GM23338 (cell line): ENCODE measurements around the gene VIL1. TPM values are rescaled to one million over a fixed set of nuclear protein-coding genes. Genes with fewer than 3 reads are reported as not detected.

Experiments used
- ATAC-seq: fragments of 200-7000 bp; cut with Tn5 transposase; 3 replicates; pipeline ENCODE4 v1.9.1; 2020
- DNase-seq: peaks from one replicate; pipeline ENCODE4 v3.0.0-alpha.2; 2015; ENCODE audit warnings: low spot score
- H2AFZ ChIP-seq: fragments of 200-600 bp; sonication (generic); 2 replicates; pipeline ENCODE4 v1.8.0; 2016; ENCODE audit warnings: antibody characterized with exemption, mild to moderate bottlenecking, moderate library complexity
- H3F3A ChIP-seq: fragments of 200-600 bp; sonication (generic); replicated peaks from 2 replicates; pipeline ENCODE4 v1.8.0; 2017; ENCODE audit warnings: antibody characterized with exemption, mixed run types, low read depth
- H3K27ac ChIP-seq: fragments of 200-600 bp; sonication (generic); 2 replicates; pipeline ENCODE4 v1.6.1; 2016; ENCODE audit warnings: low read depth
- H3K27me3 ChIP-seq: fragments of 200-600 bp; sonication (generic); 2 replicates; pipeline ENCODE4 v1.8.0; 2016; ENCODE audit warnings: mild to moderate bottlenecking, mixed run types, moderate library complexity; ENCODE audit not compliant: insufficient read depth
- H3K36me3 ChIP-seq: fragments of 200-600 bp; sonication (generic); 2 replicates; pipeline ENCODE4 v1.8.0; 2016; ENCODE audit warnings: mild to moderate bottlenecking; ENCODE audit not compliant: insufficient read depth
- H3K4me1 ChIP-seq: fragments of 200-600 bp; sonication (generic); 2 replicates; pipeline ENCODE4 v1.8.0; 2016; ENCODE audit warnings: mild to moderate bottlenecking, moderate library complexity; ENCODE audit not compliant: insufficient read depth
- H3K4me2 ChIP-seq: fragments of 200-600 bp; sonication (generic); 2 replicates; pipeline ENCODE4 v1.7.1; 2017; ENCODE audit warnings: mixed run types
- H3K4me3 ChIP-seq: fragments of 200-600 bp; sonication (generic); 2 replicates; pipeline ENCODE4 v1.6.1; 2016; ENCODE audit warnings: mixed run types
- H3K79me2 ChIP-seq: fragments of 200-600 bp; sonication (generic); replicated peaks from 2 replicates; pipeline ENCODE4 v1.8.0; 2017; ENCODE audit warnings: mild to moderate bottlenecking; ENCODE audit not compliant: insufficient read depth
- H3K9me2 ChIP-seq: fragments of 200-600 bp; sonication (generic); 2 replicates; pipeline ENCODE4 v1.8.0; 2017; ENCODE audit not compliant: insufficient read depth
- H4K20me1 ChIP-seq: fragments of 200-600 bp; sonication (generic); replicated peaks from 2 replicates; pipeline ENCODE4 v1.8.0; 2017; ENCODE audit warnings: mild to moderate bottlenecking; ENCODE audit not compliant: insufficient read depth
- H3K27ac Mint-ChIP-seq: 2 replicates; pipeline ENCODE4 v1.8.0; 2020; ENCODE audit warnings: inconsistent platforms, mild to moderate bottlenecking, moderate library complexity, mixed read lengths
- H3K27me3 Mint-ChIP-seq: 3 replicates; pipeline ENCODE4 v1.8.0; 2022; ENCODE audit warnings: low read depth, mild to moderate bottlenecking, moderate library complexity, mixed read lengths, inconsistent platforms; ENCODE audit not compliant: insufficient read depth, poor library complexity
- H3K36me3 Mint-ChIP-seq: 3 replicates; pipeline ENCODE4 v1.8.0; 2021; ENCODE audit warnings: low read depth, mild to moderate bottlenecking, inconsistent platforms, moderate library complexity, mixed read lengths
- H3K4me1 Mint-ChIP-seq: 3 replicates; pipeline ENCODE4 v1.8.0; 2020; ENCODE audit warnings: mild to moderate bottlenecking, inconsistent platforms, mixed read lengths
- H3K4me3 Mint-ChIP-seq: 3 replicates; pipeline ENCODE4 v1.8.0; 2021; ENCODE audit warnings: moderate library complexity, mild to moderate bottlenecking, inconsistent platforms, mixed read lengths
- H3K9me3 Mint-ChIP-seq: 3 replicates; pipeline ENCODE4 v1.8.0; 2020; ENCODE audit warnings: moderate library complexity, mild to moderate bottlenecking, inconsistent platforms, mixed read lengths
- CREB1 ChIP-seq: fragments of 250-450 bp; sonication (Bioruptor Pico); IDR thresholded peaks from 2 replicates; pipeline ENCODE4 v1.5.0; 2020; ENCODE audit warnings: low read depth, mild to moderate bottlenecking, moderate library complexity
- CTCF ChIP-seq, 2 experiments: fragments of 200-600 bp in 1 of 2; sonication (generic) in 1 of 2; conservative IDR thresholded peaks; 2 replicates each; pipeline versions ENCODE4 v1.5.1 to v1.6.1; 2016 to 2017; ENCODE audit warnings: antibody characterized with exemption in 2 of 2, low read depth in 2 of 2, mild to moderate bottlenecking in 2 of 2, moderate library complexity in 1 of 2
- ETS1 ChIP-seq: IDR thresholded peaks from 2 replicates; pipeline ENCODE4 v1.6.1; 2016; ENCODE audit warnings: antibody characterized with exemption
- EZH2 ChIP-seq: fragments of 200-600 bp; sonication (generic); IDR thresholded peaks from one replicate; pipeline ENCODE4 v1.8.0; 2017; ENCODE audit warnings: antibody characterized with exemption, mild to moderate bottlenecking, low read depth; ENCODE audit not compliant: unreplicated experiment
- EZH2phosphoT487 ChIP-seq: fragments of 200-600 bp; sonication (generic); IDR thresholded peaks from one replicate; pipeline ENCODE4 v1.8.1; 2018; ENCODE audit warnings: antibody characterized with exemption; ENCODE audit not compliant: unreplicated experiment
- POLR2AphosphoS5 ChIP-seq: IDR thresholded peaks from 2 replicates; pipeline ENCODE4 v1.6.1; 2016; ENCODE audit warnings: antibody characterized with exemption, low read depth
- STAT1 ChIP-seq: IDR thresholded peaks from one replicate; pipeline ENCODE4 v1.6.1; 2016; ENCODE audit warnings: antibody characterized with exemption; ENCODE audit not compliant: unreplicated experiment
- ZNF331 ChIP-seq: fragments of 250-450 bp; sonication (Bioruptor Pico); IDR thresholded peaks from 2 replicates; pipeline ENCODE4 v1.5.0; 2020; ENCODE audit warnings: low read depth, mild to moderate bottlenecking, moderate library complexity
- ZNF462 ChIP-seq: fragments of 250-450 bp; sonication (Bioruptor Pico); IDR thresholded peaks from 2 replicates; pipeline ENCODE4 v1.5.0; 2020; ENCODE audit warnings: mild to moderate bottlenecking, moderate library complexity
- polyA plus RNA-seq: library from polyadenylated mRNA; unstranded; fragments of >200 nt; fragmentation: Nextera tagmentation; extraction: Ambion mirVana; gene quantifications from 2 replicates; pipeline ENCODE4 v1.2.1, GENCODE V29; 2016
- total RNA-seq: library from RNA; depleted of rRNA; stranded (reverse); fragments of >200 nt; shearing (Covaris generic); gene quantifications from 2 replicates; pipeline ENCODE4 v1.2.3, GENCODE V29; 2014

VIL1 gene
- total and polyA plus RNA-seq, 2 experiments from 2014 or later: 3.5 to 5.9 TPM

DNA sequence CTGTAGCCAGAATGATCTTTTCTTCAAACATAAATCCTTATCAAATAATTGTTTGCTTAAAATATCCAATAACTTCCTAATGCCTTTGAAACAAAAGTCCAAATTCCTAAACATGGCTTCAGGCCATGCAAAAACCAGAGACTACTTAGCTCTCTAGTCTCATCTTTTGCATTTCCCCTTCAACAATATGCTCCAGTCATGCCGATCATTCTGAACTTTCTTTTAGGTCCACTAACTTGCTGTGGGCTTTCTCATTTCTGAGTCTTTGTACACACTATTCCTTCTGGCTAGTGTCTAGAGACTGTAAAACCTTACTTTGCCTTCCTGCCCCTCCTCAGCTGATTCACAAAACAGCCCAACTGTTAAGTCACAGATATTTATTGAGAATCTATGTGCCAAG lies 51.5 kb downstream of the VIL1 start (continued):
- no peak for TF ChIP-seq ZNF462

DNA sequence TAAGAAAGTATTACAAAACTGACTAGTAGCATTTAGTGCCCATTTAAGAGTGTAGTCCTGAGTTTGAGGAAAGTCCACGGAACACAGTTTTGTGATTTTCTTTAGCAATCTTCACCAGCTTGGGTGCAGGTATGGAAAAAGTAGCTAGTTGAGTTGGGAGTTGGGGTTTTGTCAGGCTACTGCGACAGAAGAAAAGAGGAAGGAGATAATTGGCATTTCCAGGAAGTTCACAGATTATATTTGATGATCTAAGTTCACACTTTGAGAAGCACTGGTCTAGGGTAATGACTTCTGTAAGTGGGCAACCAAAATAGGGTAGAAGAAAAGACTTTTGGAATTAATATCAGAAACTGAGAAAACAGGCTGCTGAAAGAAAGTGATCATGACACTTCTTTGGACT lies 52.1 kb downstream of the VIL1 start:
- no peaks in the 10 kb centered on the region for H3K27me3 Mint-ChIP-seq
- Histone ChIP-seq H3F3A (no peaks in the 10 kb centered on the region), H3K4me2 (no peak overlapping the region), H3K9me2 (no peaks in the 10 kb centered on the region), H3K4me3 (no peak overlapping the region), H3K27ac (no peak overlapping the region), H3K27me3 (no peaks in the 10 kb centered on the region), H2AFZ (no peak overlapping the region), H4K20me1 (peaks cover 5% of the 10 kb centered on the region), H3K4me1 (no peaks in the 10 kb centered on the region), H3K36me3 (peaks cover 16% of the 10 kb centered on the region), H3K79me2 (no peaks in the 10 kb centered on the region)
- H3K36me3 Mint-ChIP-seq: peaks cover 22% of the 10 kb centered on the region
- H3K4me3 Mint-ChIP-seq: no peak overlapping the region
- no peak for ATAC-seq
- H3K9me3 Mint-ChIP-seq: no peaks in the 10 kb centered on the region
- H3K27ac Mint-ChIP-seq: no peak overlapping the region
- H3K4me1 Mint-ChIP-seq: no peaks in the 10 kb centered on the region
- DNase-seq: no peak
- no peak for TF ChIP-seq ETS1
- no peak for TF ChIP-seq CREB1 (CRISPR knock-in tag)
- TF ChIP-seq STAT1: no peak
- TF ChIP-seq ZNF331 (CRISPR knock-in tag): no peak
- no peak for TF ChIP-seq EZH2
- TF ChIP-seq CTCF (conservative IDR thresholded peaks at IDR 0.05; ENCODE audit: low read depth in 2 of 2): no peak
- no peak for TF ChIP-seq POLR2AphosphoS5
- no peak for TF ChIP-seq EZH2phosphoT487
